Liver (tissue), 9 donors: Measurements from ENCODE around the gene ZNF423. TPM values are rescaled to one million over a fixed set of nuclear protein-coding genes. Genes with fewer than 3 reads are reported as not detected.
"Not testable (repeated sequence)": the region's sequence is repeated elsewhere in the genome, so short reads cannot be mapped to it uniquely, and the experiment has no call there.

ENCODE experiments used
- DNase-seq: peaks from one replicate; pipeline ENCODE4 v3.0.0-alpha.2; 2017; ENCODE audit warnings: low spot score
- H3K27ac ChIP-seq, 2 donors: one replicate each; pipeline ENCODE4 v1.7.0; 2013; ENCODE audit warnings: inconsistent platforms in 2 of 2, low read length in 2 of 2, control low read depth in 1 of 2, low read depth in 1 of 2, mild to moderate bottlenecking in 1 of 2
- H3K27me3 ChIP-seq, 4 donors: one replicate each; pipeline versions ENCODE4 v1.6.1 to v1.7.0; 2013; ENCODE audit warnings: low read length in 3 of 4, inconsistent platforms in 1 of 4, mild to moderate bottlenecking in 1 of 4, moderate library complexity in 1 of 4; ENCODE audit not compliant: control insufficient read depth in 4 of 4, insufficient read depth in 4 of 4
- H3K36me3 ChIP-seq, 4 donors: one replicate each; pipeline versions ENCODE4 v1.6.1 to v1.7.0; 2013; ENCODE audit warnings: low read length in 3 of 4, mild to moderate bottlenecking in 3 of 4, low read depth in 1 of 4, moderate library complexity in 1 of 4; ENCODE audit not compliant: control insufficient read depth in 4 of 4, insufficient read depth in 3 of 4
- H3K4me1 ChIP-seq, 4 donors: one replicate each; pipeline versions ENCODE4 v1.6.1 to v1.7.0; 2013; ENCODE audit warnings: low read length in 3 of 4, mild to moderate bottlenecking in 3 of 4, moderate library complexity in 1 of 4; ENCODE audit not compliant: control insufficient read depth in 4 of 4, insufficient read depth in 4 of 4
- H3K4me3 ChIP-seq, 3 donors: one replicate each; pipeline versions ENCODE4 v1.6.1 to v1.7.0; 2013; ENCODE audit warnings: low read length in 3 of 3, control low read depth in 1 of 3, low read depth in 1 of 3, mild to moderate bottlenecking in 1 of 3
- H3K9ac ChIP-seq, 2 donors: one replicate each; pipeline ENCODE4 v1.7.0; 2013; ENCODE audit warnings: low read length in 2 of 2, mild to moderate bottlenecking in 2 of 2, moderate library complexity in 2 of 2, control low read depth in 1 of 2, low read depth in 1 of 2
- H3K9me3 ChIP-seq, 4 donors: one replicate each; pipeline versions ENCODE4 v1.6.1 to v1.7.0; 2013; ENCODE audit warnings: low read length in 3 of 4; ENCODE audit not compliant: control insufficient read depth in 4 of 4
- CTCF ChIP-seq: fragments of 150-350 bp; IDR thresholded peaks from 2 replicates; pipeline ENCODE4 v1.5.1; 2017; ENCODE audit warnings: improper control_type of control experiment, low read depth, low read length; ENCODE audit not compliant: missing input control
- EGR1 ChIP-seq, 2 donors: IDR thresholded peaks; 2 replicates each; pipeline ENCODE4 v1.6.1; 2016 to 2018; ENCODE audit warnings: antibody characterized with exemption in 2 of 2, low read depth in 2 of 2
- FOXA1 ChIP-seq: IDR thresholded peaks from 2 replicates; pipeline ENCODE4 v1.6.1; 2016; ENCODE audit warnings: antibody characterized with exemption
- FOXA2 ChIP-seq: IDR thresholded peaks from 2 replicates; pipeline ENCODE4 v1.6.1; 2016; ENCODE audit warnings: antibody characterized with exemption
- HNF4A ChIP-seq, 2 donors: conservative IDR thresholded peaks; 2 replicates each; pipeline ENCODE4 v1.6.1; 2016; ENCODE audit warnings: antibody characterized with exemption in 2 of 2, mild to moderate bottlenecking in 2 of 2
- HNF4G ChIP-seq: IDR thresholded peaks from 2 replicates; pipeline ENCODE4 v1.6.1; 2016; ENCODE audit warnings: antibody characterized with exemption
- JUND ChIP-seq, 2 donors: IDR thresholded peaks; 2 replicates each; pipeline ENCODE4 v1.6.1; 2016; ENCODE audit warnings: antibody characterized with exemption in 2 of 2
- MAX ChIP-seq: IDR thresholded peaks from 2 replicates; pipeline ENCODE4 v1.6.1; 2016; ENCODE audit warnings: antibody characterized with exemption
- RAD21 ChIP-seq, 2 donors: IDR thresholded peaks; 2 replicates each; pipeline ENCODE4 v1.6.1; 2016; ENCODE audit warnings: antibody characterized with exemption in 2 of 2, mild to moderate bottlenecking in 2 of 2
- RXRA ChIP-seq, 2 donors: IDR thresholded peaks; 2 replicates each; pipeline ENCODE4 v1.6.1; 2017 to 2018; ENCODE audit warnings: antibody characterized with exemption in 2 of 2, mild to moderate bottlenecking in 1 of 2
- SP1 ChIP-seq: IDR thresholded peaks from 2 replicates; pipeline ENCODE4 v1.6.1; 2018; ENCODE audit warnings: antibody characterized with exemption, mild to moderate bottlenecking
- TAF1 ChIP-seq: conservative IDR thresholded peaks from 2 replicates; pipeline ENCODE4 v1.6.1; 2016; ENCODE audit warnings: antibody characterized with exemption, mild to moderate bottlenecking
- YY1 ChIP-seq: IDR thresholded peaks from 2 replicates; pipeline ENCODE4 v1.6.1; 2016; ENCODE audit warnings: antibody characterized with exemption, mild to moderate bottlenecking
- WGBS: extraction: QIAGEN DNeasy Blood & Tissue Kit; methylation state at CpG from one replicate; pipeline ENCODE4 v1.1.7; 2013; 5-methylcytosine and 5-hydroxymethylcytosine counted together
- polyA plus RNA-seq, 2 donors: library from polyadenylated mRNA; stranded (reverse) in 1 of 2; unstranded in 1 of 2; fragments of 200-250 nt in 1 of 2; fragments of >200 nt in 1 of 2; fragmentation: Nextera tagmentation in 1 of 2; extraction: Ambion mirVana in 1 of 2; gene quantifications; one replicate each; pipeline versions ENCODE4 v1.2.1 to v1.2.3, GENCODE V29; 2013 to 2015
- total RNA-seq, 2 donors: library from RNA; depleted of rRNA; stranded (reverse); fragments of >200 nt; gene quantifications; one replicate each; pipeline ENCODE4 v1.2.3, GENCODE V29; 2014
- TF ChIP-seq, protein P1 (sequence below): IDR thresholded peaks from 2 replicates; pipeline ENCODE4 v1.6.1; 2016; ENCODE audit warnings: antibody characterized with exemption
- TF ChIP-seq, protein P2 (sequence below): IDR thresholded peaks from 2 replicates; pipeline ENCODE4 v1.6.1; 2016; ENCODE audit warnings: antibody characterized with exemption, mild to moderate bottlenecking
- donor health status: healthy.
- donor health status: healthy.
- donor health status: healthy.
- donor health status: healthy.
- donor health status: healthy.

The ZNF423 gene
- total and polyA plus RNA-seq, 4 donors = 0.24 to 1.6 (median 0.39) TPM

DNA sequence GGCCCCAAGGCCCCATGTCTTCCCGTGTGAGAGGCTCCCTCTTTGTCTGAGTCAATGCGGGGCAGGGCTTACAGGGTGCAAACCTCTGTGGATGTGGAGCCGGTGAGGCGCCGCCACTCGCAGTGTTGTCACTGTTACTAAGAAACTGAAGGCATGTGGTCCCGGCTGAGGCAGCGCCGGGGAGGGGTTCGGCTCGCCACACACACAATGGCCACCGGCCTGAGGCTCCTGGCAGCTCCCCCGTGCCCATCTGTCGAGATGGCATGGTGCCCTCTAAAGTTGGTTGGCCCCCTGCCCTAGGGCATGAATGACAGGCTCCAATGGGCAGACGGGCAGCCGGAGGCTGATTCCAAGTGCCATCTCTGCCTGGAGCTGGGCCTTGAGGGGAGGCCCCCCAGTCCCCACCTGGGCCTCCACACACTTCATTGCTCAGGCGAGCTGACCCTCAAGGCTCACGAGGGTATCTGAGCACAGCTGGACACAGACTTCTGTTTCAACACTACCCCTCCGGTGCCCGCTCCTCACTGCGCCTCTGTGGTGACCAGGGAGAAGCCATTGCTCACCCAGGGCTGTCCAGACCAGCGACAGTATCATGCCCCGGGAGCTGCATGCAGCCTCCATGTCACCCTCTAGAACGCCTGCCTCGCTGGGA, 345.1 kb downstream of the ZNF423 start:
- Histone ChIP-seq H3K4me1 (no peaks in the 10 kb centered on the region), H3K27me3 (no peaks in the 10 kb centered on the region), H3K27ac (no peak overlapping the region), H3K9me3 (no peaks in the 10 kb centered on the region), H3K4me3 (no peak overlapping the region), H3K36me3 (no peaks in the 10 kb centered on the region), H3K9ac (no peak overlapping the region)
- DNase-seq = no peak
- TF ChIP-seq, protein P1, sequence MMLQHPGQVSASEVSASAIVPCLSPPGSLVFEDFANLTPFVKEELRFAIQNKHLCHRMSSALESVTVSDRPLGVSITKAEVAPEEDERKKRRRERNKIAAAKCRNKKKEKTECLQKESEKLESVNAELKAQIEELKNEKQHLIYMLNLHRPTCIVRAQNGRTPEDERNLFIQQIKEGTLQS = no peak
- TF ChIP-seq TAF1 (no peak), RAD21 (IDR thresholded peaks at IDR 0.05) (no peak), JUND (IDR thresholded peaks at IDR 0.05) (no peak)
- 88% methylated on average over 25 of the region's 25 CpGs for WGBS

DNA sequence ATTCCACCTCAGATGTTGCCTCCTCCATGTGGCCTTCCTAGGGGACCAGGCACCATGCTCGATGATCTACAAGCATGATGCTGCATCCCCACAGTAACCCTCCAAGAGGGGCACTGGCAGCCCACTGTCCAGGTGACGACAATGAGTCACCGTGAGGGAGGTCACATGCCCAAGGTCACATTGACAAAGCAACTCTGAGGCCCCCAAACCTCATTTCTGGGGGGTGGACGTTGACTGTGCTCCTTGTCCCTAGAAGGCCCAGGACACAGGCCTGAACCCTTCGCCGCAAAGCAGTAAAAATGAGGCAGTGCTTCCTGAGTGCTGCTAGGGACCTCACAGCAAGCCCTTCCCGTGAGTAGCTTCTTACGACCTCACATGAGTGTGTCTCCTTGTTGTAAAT, 345.8 kb downstream of the ZNF423 start:
- Histone ChIP-seq H3K4me1 (no peaks in the 10 kb centered on the region), H3K4me3 (no peak overlapping the region), H3K9ac (no peak overlapping the region), H3K27me3 (no peaks in the 10 kb centered on the region), H3K9me3 (no peaks in the 10 kb centered on the region), H3K27ac (no peak overlapping the region), H3K36me3 (no peaks in the 10 kb centered on the region)
- TF ChIP-seq, protein P1 = no peak
- TF ChIP-seq MAX = no peak
- TF ChIP-seq RAD21 (IDR thresholded peaks at IDR 0.05) = no peak
- TF ChIP-seq FOXA1 = no peak
- TF ChIP-seq HNF4G = no peak
- no peak for TF ChIP-seq HNF4A (conservative IDR thresholded peaks at IDR 0.05)
- no peak for TF ChIP-seq SP1
- no peak for TF ChIP-seq JUND (IDR thresholded peaks at IDR 0.05)
- TF ChIP-seq FOXA2 = no peak
- no peak for TF ChIP-seq RXRA (IDR thresholded peaks at IDR 0.05)
- no peak for TF ChIP-seq YY1
- TF ChIP-seq, protein P2, sequence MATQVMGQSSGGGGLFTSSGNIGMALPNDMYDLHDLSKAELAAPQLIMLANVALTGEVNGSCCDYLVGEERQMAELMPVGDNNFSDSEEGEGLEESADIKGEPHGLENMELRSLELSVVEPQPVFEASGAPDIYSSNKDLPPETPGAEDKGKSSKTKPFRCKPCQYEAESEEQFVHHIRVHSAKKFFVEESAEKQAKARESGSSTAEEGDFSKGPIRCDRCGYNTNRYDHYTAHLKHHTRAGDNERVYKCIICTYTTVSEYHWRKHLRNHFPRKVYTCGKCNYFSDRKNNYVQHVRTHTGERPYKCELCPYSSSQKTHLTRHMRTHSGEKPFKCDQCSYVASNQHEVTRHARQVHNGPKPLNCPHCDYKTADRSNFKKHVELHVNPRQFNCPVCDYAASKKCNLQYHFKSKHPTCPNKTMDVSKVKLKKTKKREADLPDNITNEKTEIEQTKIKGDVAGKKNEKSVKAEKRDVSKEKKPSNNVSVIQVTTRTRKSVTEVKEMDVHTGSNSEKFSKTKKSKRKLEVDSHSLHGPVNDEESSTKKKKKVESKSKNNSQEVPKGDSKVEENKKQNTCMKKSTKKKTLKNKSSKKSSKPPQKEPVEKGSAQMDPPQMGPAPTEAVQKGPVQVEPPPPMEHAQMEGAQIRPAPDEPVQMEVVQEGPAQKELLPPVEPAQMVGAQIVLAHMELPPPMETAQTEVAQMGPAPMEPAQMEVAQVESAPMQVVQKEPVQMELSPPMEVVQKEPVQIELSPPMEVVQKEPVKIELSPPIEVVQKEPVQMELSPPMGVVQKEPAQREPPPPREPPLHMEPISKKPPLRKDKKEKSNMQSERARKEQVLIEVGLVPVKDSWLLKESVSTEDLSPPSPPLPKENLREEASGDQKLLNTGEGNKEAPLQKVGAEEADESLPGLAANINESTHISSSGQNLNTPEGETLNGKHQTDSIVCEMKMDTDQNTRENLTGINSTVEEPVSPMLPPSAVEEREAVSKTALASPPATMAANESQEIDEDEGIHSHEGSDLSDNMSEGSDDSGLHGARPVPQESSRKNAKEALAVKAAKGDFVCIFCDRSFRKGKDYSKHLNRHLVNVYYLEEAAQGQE = no peak
- TF ChIP-seq TAF1 = no peak
- TF ChIP-seq EGR1 (IDR thresholded peaks at IDR 0.05; ENCODE audit: low read depth in 2 of 2) = no peak
- TF ChIP-seq CTCF = no peak
- DNase-seq = no peak
- whole genome bisulfite sequencing = 94% methylated on average over 8 of the region's 8 CpGs

DNA sequence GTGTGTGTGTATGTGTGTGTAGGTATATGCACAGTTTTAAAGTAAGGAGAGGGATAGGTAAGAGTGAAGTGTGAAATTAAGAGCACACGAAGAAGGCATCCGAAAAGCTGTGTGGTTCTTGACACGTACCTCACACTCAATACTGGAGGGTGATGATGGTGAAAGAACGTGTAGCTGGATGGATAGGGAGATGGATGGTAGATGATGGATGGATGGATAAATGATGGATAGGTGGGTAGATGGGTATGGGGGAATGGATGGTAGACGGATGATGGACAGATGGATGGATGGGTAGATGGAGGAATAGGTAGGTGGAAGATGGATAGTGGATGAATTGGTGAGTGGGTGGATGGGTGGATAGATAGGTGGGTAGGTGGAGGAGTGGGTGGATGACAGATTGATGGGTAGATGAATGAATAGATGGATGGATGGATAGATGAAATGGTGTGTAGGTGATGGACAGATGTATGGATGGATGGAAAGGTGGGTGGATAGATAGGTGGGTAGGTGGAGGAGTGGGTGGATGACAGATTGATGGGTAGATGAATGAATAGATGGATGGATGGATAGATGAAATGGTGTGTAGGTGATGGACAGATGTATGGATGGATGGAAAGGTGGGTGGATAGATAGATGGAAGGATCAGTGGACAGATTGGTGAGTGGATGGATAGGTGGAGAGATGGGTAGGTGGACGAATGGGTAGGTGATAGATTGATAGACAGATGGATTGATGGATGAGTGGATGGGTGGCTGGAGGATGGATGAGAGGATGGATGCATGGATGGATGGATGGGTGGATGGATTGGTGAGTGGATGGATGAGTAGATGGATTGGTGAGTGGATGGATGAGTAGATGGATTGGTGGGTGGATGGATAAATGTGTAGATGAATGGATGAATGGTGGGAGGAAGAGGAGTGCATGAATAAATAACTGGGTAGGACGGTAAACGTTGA, 349.6 kb downstream of the ZNF423 start:
- H3K4me1 ChIP-seq = peaks cover 4 to 17% (median 14%) of the 10 kb centered on the region in 4 donors
- H3K27ac ChIP-seq, H3K4me3 ChIP-seq, DNase-seq, H3K9me3 ChIP-seq, H3K27me3 ChIP-seq, H3K36me3 ChIP-seq, H3K9ac ChIP-seq: not testable (repeated sequence)
- 71% methylated on average over 8 of the region's 8 CpGs for WGBS
